Measurements from ENCODE around the gene RCE1. TPM values are rescaled to one million over a fixed set of nuclear protein-coding genes. Genes with fewer than 3 reads are reported as not detected.
A peak's percentile ranks its signal among the peaks of the same experiment; 100 is the strongest.

The RCE1 gene
- total and polyA plus RNA-seq, 2 experiments from 2014 or later, result 19.8 to 41.4 TPM

DNA sequence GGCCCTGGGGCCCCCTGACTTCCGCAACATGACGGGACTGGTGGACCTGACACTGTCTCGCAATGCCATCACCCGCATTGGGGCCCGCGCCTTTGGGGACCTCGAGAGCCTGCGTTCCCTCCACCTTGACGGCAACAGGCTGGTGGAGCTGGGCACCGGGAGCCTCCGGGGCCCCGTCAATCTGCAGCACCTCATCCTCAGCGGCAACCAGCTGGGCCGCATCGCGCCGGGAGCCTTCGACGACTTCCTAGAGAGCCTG lies 14.6 kb downstream of the RCE1 start:
- WGBS (ENCODE audit: low lambda C conversion rate, missing lambda C conversion rate), result 96% methylated on average over 17 of the region's 19 CpGs
- H3K36me3 ChIP-seq (replicated peaks; ENCODE audit: insufficient read depth, low read depth), result no peaks in the 10 kb centered on the region
- H3K4me2 ChIP-seq, result peak overlapping the region; percentile 78
- H3K4me1 ChIP-seq (ENCODE audit: insufficient read depth), result peaks cover 8% of the 10 kb centered on the region
- H3K27me3 ChIP-seq, result no peaks in the 10 kb centered on the region
- DNase-seq (ENCODE audit: low spot score), result no peak
- no peak overlapping the region for H2AFZ ChIP-seq
- no peaks in the 10 kb centered on the region for H3K79me2 ChIP-seq
- no peaks in the 10 kb centered on the region for H4K20me1 ChIP-seq (ENCODE audit: insufficient read depth, poor library complexity, severe bottlenecking)
- H3K9me3 ChIP-seq (ENCODE audit: low read depth), result no peaks in the 10 kb centered on the region
- H3K9me2 ChIP-seq (replicated peaks; ENCODE audit: insufficient read depth), result no peaks in the 10 kb centered on the region
- H3K27ac ChIP-seq, result no peak overlapping the region
- TF ChIP-seq EZH2phosphoT487 (IDR thresholded peaks at IDR 0.05; ENCODE audit: low read depth, severe bottlenecking, unreplicated experiment) (no peak), EZH2 (IDR thresholded peaks at IDR 0.05; ENCODE audit: borderline replicate concordance) (no peak)
- TF ChIP-seq, protein P1, sequence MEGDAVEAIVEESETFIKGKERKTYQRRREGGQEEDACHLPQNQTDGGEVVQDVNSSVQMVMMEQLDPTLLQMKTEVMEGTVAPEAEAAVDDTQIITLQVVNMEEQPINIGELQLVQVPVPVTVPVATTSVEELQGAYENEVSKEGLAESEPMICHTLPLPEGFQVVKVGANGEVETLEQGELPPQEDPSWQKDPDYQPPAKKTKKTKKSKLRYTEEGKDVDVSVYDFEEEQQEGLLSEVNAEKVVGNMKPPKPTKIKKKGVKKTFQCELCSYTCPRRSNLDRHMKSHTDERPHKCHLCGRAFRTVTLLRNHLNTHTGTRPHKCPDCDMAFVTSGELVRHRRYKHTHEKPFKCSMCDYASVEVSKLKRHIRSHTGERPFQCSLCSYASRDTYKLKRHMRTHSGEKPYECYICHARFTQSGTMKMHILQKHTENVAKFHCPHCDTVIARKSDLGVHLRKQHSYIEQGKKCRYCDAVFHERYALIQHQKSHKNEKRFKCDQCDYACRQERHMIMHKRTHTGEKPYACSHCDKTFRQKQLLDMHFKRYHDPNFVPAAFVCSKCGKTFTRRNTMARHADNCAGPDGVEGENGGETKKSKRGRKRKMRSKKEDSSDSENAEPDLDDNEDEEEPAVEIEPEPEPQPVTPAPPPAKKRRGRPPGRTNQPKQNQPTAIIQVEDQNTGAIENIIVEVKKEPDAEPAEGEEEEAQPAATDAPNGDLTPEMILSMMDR (IDR thresholded peaks at IDR 0.05; ENCODE audit: poor library complexity), result no peak
- no peak overlapping the region for H3K4me3 ChIP-seq

GRCh38 chr11:66858186-66858938 lies 15.1 kb downstream of the RCE1 start:
- TF ChIP-seq EZH2phosphoT487 (IDR thresholded peaks at IDR 0.05; ENCODE audit: low read depth, severe bottlenecking, unreplicated experiment) (no peak), EZH2 (IDR thresholded peaks at IDR 0.05; ENCODE audit: borderline replicate concordance) (no peak)
- TF ChIP-seq, protein P1 (IDR thresholded peaks at IDR 0.05; ENCODE audit: poor library complexity), result no peak
- no peaks in the 10 kb centered on the region for H3K79me2 ChIP-seq
- no peak overlapping the region for H3K4me2 ChIP-seq
- no peaks in the 10 kb centered on the region for H3K27me3 ChIP-seq
- H3K36me3 ChIP-seq (replicated peaks; ENCODE audit: insufficient read depth, low read depth), result no peaks in the 10 kb centered on the region
- H3K9me2 ChIP-seq (replicated peaks; ENCODE audit: insufficient read depth), result no peaks in the 10 kb centered on the region
- no peak overlapping the region for H2AFZ ChIP-seq
- H3K27ac ChIP-seq, result no peak overlapping the region
- whole genome bisulfite sequencing (ENCODE audit: low lambda C conversion rate, missing lambda C conversion rate), result 94% methylated on average over 51 of the region's 62 CpGs
- H3K4me1 ChIP-seq (ENCODE audit: insufficient read depth), result peaks cover 8% of the 10 kb centered on the region
- no peak for DNase-seq (ENCODE audit: low spot score)
- no peaks in the 10 kb centered on the region for H4K20me1 ChIP-seq (ENCODE audit: insufficient read depth, poor library complexity, severe bottlenecking)
- no peaks in the 10 kb centered on the region for H3K9me3 ChIP-seq (ENCODE audit: low read depth)
- no peak overlapping the region for H3K4me3 ChIP-seq

DNA sequence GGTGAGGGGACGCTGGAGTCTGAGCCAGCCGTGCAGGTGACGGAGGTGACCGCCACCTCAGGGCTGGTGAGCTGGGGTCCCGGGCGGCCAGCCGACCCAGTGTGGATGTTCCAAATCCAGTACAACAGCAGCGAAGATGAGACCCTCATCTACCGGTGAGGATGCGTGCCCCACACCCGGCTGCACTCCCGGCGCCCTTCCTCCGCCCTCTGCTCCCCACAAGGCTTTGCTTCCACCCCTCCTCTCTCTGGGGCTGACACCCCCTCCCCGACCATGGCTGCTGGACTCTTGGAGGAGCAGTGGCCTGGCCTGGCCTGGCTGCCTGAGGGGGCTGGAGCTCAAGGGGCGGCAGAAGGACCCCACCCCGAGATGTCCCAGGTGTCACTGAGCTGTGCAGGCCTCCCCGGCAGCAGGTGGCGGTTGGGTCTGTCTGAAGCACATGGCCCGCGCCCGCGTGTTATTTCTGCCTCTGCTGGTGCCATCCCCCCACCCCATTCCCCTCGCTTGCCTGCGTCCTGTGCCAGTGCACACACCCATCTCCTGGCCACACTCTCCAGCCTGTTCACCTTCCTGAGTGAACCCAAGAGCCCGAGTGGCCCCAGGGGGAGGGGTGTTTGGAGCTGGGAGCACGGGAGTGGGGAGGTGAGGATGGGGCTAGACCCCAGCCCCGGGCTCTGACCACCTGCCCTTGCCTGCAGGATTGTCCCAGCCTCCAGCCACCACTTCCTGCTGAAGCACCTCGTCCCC lies 15.9 kb downstream of the RCE1 start:
- Histone ChIP-seq H3K4me3 (no peak overlapping the region), H3K36me3 (replicated peaks; ENCODE audit: insufficient read depth, low read depth) (no peaks in the 10 kb centered on the region), H3K4me1 (ENCODE audit: insufficient read depth) (peaks cover 8% of the 10 kb centered on the region), H3K9me3 (ENCODE audit: low read depth) (no peaks in the 10 kb centered on the region), H3K79me2 (no peaks in the 10 kb centered on the region), H2AFZ (no peak overlapping the region), H3K4me2 (no peak overlapping the region), H4K20me1 (ENCODE audit: insufficient read depth, poor library complexity, severe bottlenecking) (no peaks in the 10 kb centered on the region), H3K27ac (no peak overlapping the region), H3K9me2 (replicated peaks; ENCODE audit: insufficient read depth) (no peaks in the 10 kb centered on the region), H3K27me3 (no peaks in the 10 kb centered on the region)
- TF ChIP-seq, protein P1 (IDR thresholded peaks at IDR 0.05; ENCODE audit: poor library complexity), result no peak
- TF ChIP-seq EZH2 (IDR thresholded peaks at IDR 0.05; ENCODE audit: borderline replicate concordance) (no peak), EZH2phosphoT487 (IDR thresholded peaks at IDR 0.05; ENCODE audit: low read depth, severe bottlenecking, unreplicated experiment) (no peak)
- 95% methylated on average over 22 of the region's 29 CpGs for WGBS (ENCODE audit: low lambda C conversion rate, missing lambda C conversion rate)
- DNase-seq (ENCODE audit: low spot score), result no peak
